DND-41 (cell line): ENCODE results near the gene CHN2.

Experiments used
- ATAC-seq: fragments of 200-7000 bp; cut with Tn5 transposase; 3 replicates; pipeline ENCODE4 v1.9.1; 2021; ENCODE audit warnings: low read depth; ENCODE audit not compliant: insufficient read depth
- DNase-seq: peaks from one replicate; pipeline ENCODE4 v3.0.0-alpha.2; 2020
- H2AFZ ChIP-seq: 2 replicates; pipeline ENCODE4 v1.6.0; 2012; ENCODE audit warnings: low read depth, low read length
- H3K27ac ChIP-seq: 2 replicates; pipeline ENCODE4 v1.5.1; 2012; ENCODE audit warnings: low read length, inconsistent platforms
- H3K27me3 ChIP-seq: fragments of 200-600 bp; sonication (generic); 2 replicates; pipeline ENCODE4 v1.6.0; 2012; ENCODE audit warnings: low read length, mild to moderate bottlenecking, inconsistent platforms; ENCODE audit not compliant: insufficient read depth, poor library complexity
- H3K36me3 ChIP-seq: 2 replicates; pipeline ENCODE4 v1.5.1; 2012; ENCODE audit warnings: low read length, inconsistent platforms; ENCODE audit not compliant: insufficient read depth
- H3K4me1 ChIP-seq: 2 replicates; pipeline ENCODE4 v1.5.1; 2012; ENCODE audit warnings: mild to moderate bottlenecking, low read length; ENCODE audit not compliant: insufficient read depth
- H3K4me2 ChIP-seq: 2 replicates; pipeline ENCODE4 v1.6.0; 2012; ENCODE audit warnings: mild to moderate bottlenecking, moderate library complexity, low read length, inconsistent platforms; ENCODE audit not compliant: insufficient read depth
- H3K4me3 ChIP-seq, 2 experiments: fragments of 200-600 bp in 1 of 2; shearing (Covaris generic) in 1 of 2; 2 replicates each; pipeline ENCODE4 v1.5.1; 2012 to 2016; ENCODE audit warnings: inconsistent platforms in 2 of 2, low read length in 2 of 2, mild to moderate bottlenecking in 2 of 2, low read depth in 1 of 2, moderate library complexity in 1 of 2
- H3K79me2 ChIP-seq: 2 replicates; pipeline ENCODE4 v1.6.0; 2012; ENCODE audit warnings: low read length, inconsistent platforms; ENCODE audit not compliant: insufficient read depth
- H3K9ac ChIP-seq: 2 replicates; pipeline ENCODE4 v1.6.0; 2012; ENCODE audit warnings: low read depth, mild to moderate bottlenecking, inconsistent platforms, low read length, moderate library complexity
- H3K9me3 ChIP-seq: 2 replicates; pipeline ENCODE4 v1.5.1; 2012; ENCODE audit warnings: low read length, moderate library complexity, mild to moderate bottlenecking, inconsistent platforms; ENCODE audit not compliant: insufficient read depth, severe bottlenecking
- H4K20me1 ChIP-seq: 2 replicates; pipeline ENCODE4 v1.6.0; 2012; ENCODE audit warnings: low read length; ENCODE audit not compliant: insufficient read depth
- EZH2 ChIP-seq: IDR thresholded peaks from 3 replicates; pipeline ENCODE4 v1.6.1; 2012; ENCODE audit warnings: borderline replicate concordance, low read depth, mild to moderate bottlenecking, moderate library complexity, low read length, inconsistent platforms; ENCODE audit not compliant: severe bottlenecking
- TF ChIP-seq, protein P1 (sequence below): IDR thresholded peaks from 2 replicates; pipeline ENCODE4 v1.5.1; 2012; ENCODE audit warnings: borderline replicate concordance, low read length, moderate library complexity, mild to moderate bottlenecking; ENCODE audit not compliant: poor library complexity, severe bottlenecking; ENCODE audit errors: extremely low read depth

The CHN2 gene

DNA sequence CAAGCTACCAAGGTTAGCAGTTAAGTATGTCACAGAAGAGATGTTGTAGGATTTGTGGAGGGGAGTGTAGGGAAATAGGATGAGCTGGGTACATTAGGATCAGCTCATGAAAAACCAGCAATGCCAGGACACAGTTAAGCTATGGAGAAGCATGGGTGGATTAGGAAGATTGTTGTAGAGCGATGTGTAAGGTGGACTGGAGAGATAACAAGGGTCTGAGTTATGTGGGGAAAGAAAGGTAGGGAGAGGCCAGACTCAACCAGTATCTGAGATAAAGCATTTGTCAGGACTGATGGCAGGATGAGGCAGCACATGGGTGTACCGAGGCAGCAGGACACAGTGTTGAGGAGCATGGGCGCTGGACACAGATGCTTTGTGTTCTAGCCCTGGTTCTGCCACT lies 283.7 kb downstream of the CHN2 start:
- Histone ChIP-seq H3K27me3 (no peaks in the 10 kb centered on the region), H3K4me1 (no peaks in the 10 kb centered on the region), H3K9me3 (no peaks in the 10 kb centered on the region), H3K4me2 (no peak overlapping the region), H3K9ac (no peak overlapping the region), H2AFZ (no peak overlapping the region), H3K27ac (no peak overlapping the region), H3K79me2 (no peaks in the 10 kb centered on the region), H3K36me3 (no peaks in the 10 kb centered on the region), H3K4me3 (no peak overlapping the region), H4K20me1 (no peaks in the 10 kb centered on the region)
- DNase-seq, result no peak
- ATAC-seq, result no peak
- TF ChIP-seq, protein P1, sequence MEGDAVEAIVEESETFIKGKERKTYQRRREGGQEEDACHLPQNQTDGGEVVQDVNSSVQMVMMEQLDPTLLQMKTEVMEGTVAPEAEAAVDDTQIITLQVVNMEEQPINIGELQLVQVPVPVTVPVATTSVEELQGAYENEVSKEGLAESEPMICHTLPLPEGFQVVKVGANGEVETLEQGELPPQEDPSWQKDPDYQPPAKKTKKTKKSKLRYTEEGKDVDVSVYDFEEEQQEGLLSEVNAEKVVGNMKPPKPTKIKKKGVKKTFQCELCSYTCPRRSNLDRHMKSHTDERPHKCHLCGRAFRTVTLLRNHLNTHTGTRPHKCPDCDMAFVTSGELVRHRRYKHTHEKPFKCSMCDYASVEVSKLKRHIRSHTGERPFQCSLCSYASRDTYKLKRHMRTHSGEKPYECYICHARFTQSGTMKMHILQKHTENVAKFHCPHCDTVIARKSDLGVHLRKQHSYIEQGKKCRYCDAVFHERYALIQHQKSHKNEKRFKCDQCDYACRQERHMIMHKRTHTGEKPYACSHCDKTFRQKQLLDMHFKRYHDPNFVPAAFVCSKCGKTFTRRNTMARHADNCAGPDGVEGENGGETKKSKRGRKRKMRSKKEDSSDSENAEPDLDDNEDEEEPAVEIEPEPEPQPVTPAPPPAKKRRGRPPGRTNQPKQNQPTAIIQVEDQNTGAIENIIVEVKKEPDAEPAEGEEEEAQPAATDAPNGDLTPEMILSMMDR, result no peak
- TF ChIP-seq EZH2, result no peak

DNA sequence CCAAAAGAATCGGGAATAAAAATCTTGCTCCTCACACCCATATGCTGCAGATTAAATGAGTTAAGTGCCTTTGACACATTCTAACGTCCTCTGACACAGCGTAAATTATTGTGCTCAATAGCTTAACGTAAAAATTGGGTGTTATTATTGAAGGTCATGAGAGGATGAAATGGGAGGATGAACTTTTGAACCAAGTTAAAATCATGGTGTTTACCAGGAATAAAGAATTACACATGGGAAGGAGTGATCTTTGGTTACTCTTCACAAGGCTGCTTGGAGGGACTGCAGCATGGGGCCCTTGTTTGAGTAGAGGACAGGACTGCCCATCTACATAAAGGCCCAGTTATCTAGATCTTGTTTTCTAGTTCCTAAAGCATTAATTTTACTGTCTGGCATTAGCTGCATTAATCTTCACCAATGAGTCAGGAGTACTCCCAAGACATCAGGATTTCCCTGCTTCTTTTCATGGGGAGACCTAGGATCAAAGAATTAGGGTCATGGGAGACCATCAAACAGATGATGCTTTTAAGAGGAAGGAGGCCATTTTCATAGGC lies 284.2 kb downstream of the CHN2 start:
- Histone ChIP-seq H3K36me3 (no peaks in the 10 kb centered on the region), H3K9me3 (no peaks in the 10 kb centered on the region), H3K4me1 (no peaks in the 10 kb centered on the region), H4K20me1 (no peaks in the 10 kb centered on the region), H3K4me2 (no peak overlapping the region), H3K9ac (no peak overlapping the region), H2AFZ (no peak overlapping the region), H3K79me2 (no peaks in the 10 kb centered on the region), H3K27ac (no peak overlapping the region), H3K4me3 (no peak overlapping the region), H3K27me3 (no peaks in the 10 kb centered on the region)
- ATAC-seq (no peak), DNase-seq (no peak)
- no peak for TF ChIP-seq EZH2
- TF ChIP-seq, protein P1, result no peak

DNA sequence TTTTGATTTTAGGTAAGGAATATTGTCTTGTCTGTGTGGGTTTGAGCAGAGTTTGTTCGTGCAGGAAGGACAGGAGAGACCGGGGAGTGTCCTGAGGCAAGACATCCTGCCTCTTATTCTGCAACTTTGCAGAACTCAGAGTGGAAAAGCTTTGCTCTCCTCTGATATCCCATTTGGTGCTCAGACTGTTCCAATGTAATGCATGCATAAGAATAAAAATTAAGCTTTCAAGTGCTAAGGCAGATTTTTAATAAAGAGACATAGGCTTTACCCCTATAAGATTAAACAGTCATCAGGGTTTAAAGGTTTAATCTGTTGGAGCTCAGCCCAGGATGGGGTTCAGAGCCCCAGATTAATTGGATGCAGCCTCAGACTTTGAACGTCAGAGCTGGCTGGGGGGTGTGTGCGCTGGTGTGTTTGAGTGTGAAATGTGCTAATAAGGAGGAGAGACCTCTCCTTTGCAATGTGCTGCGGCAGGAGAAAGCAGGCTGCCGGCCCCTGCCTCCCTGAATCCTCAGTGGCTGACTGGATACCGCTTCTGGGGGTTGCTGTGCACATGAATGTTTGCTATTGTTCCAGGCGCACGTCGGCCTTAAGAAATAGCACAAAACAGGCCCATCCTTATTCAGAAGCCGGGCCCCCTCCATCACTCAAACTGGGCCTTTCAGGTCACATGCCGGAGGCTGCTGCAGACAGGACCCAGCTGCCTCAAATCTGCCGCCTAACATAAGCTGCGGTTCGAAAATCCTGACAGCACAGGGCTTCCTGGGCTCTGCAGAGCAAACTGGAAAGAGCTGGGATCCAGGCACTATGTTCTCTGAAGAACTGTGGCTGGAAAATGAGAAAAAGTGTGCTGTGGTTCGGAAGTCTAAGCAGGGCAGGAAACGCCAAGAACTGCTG lies 285.0 kb downstream of the CHN2 start:
- no peak overlapping the region for H3K4me2 ChIP-seq
- TF ChIP-seq, protein P1, result no peak
- TF ChIP-seq EZH2, result no peak
- ATAC-seq (no peak), DNase-seq (no peak)
- no peak overlapping the region for H2AFZ ChIP-seq
- H3K9me3 ChIP-seq, result no peaks in the 10 kb centered on the region
- H4K20me1 ChIP-seq, result no peaks in the 10 kb centered on the region
- H3K9ac ChIP-seq, result no peak overlapping the region
- H3K27me3 ChIP-seq, result no peaks in the 10 kb centered on the region
- H3K79me2 ChIP-seq, result no peaks in the 10 kb centered on the region
- no peaks in the 10 kb centered on the region for H3K4me1 ChIP-seq
- no peak overlapping the region for H3K4me3 ChIP-seq
- H3K27ac ChIP-seq, result no peak overlapping the region
- H3K36me3 ChIP-seq, result no peaks in the 10 kb centered on the region
